ENCODE results near the gene ALDH16A1.

DNA sequence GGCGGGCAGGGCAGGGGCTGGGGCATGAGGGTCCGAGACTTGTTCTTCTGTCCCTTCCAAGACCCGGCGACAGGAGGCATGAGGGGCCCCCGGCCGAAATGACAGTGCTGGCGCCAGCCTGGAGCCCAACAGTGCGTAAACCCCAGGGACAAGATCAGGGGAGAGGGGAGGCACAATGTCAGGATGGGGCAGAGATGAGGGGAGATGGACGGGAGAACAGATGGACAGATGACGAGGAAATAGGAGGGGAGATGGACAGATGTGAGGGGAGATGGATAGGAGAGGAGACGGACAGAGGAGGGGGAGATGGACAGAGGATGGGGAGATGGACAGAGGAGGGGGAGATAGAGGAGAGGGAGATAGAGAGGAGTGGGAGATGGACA lies 21.5 kb downstream of the ALDH16A1 start:
- TF ChIP-seq GATA2 (IDR thresholded peaks at IDR 0.05; ENCODE audit: low read depth, low read length): no peak
- no peak for TF ChIP-seq GATA3 (IDR thresholded peaks at IDR 0.05; ENCODE audit: low read depth, low read length)

All from SH-SY5Y (cell line).